ENCODE results near the gene NAA16.
"Not testable (repeated sequence)": the region's sequence is repeated elsewhere in the genome, so short reads cannot be mapped to it uniquely, and the experiment has no call there.

GRCh38 chr13:41356385-41356648 lies 45.2 kb downstream of the NAA16 start:
- TF ChIP-seq CTCF, POLR2A, POLR2AphosphoS5 (IDR thresholded peaks at IDR 0.05): not testable (repeated sequence)

All from gastroesophageal sphincter (tissue), 3 donors.